Neuronal stem cell (in vitro differentiated cells): Measurements from ENCODE around the gene RBL1. TPM values are rescaled to one million over a fixed set of nuclear protein-coding genes. Genes with fewer than 3 reads are reported as not detected.

Source experiments
- DNase-seq: peaks from one replicate; pipeline ENCODE4 v3.0.0-alpha.2; 2013; ENCODE audit warnings: low spot score
- H2AFZ ChIP-seq: one replicate; pipeline ENCODE4 v1.6.1; 2013; ENCODE audit warnings: mild to moderate bottlenecking, low read length, inconsistent platforms
- H2AK5ac ChIP-seq: 2 replicates; pipeline ENCODE4 v1.6.1; 2013; ENCODE audit warnings: low read depth, mild to moderate bottlenecking, inconsistent platforms, low read length, moderate library complexity, mixed read lengths
- H2BK120ac ChIP-seq: 2 replicates; pipeline ENCODE4 v1.6.1; 2013; ENCODE audit warnings: low read depth, mild to moderate bottlenecking, inconsistent platforms, low read length, moderate library complexity, mixed read lengths
- H2BK12ac ChIP-seq: one replicate; pipeline ENCODE4 v1.6.1; 2013; ENCODE audit warnings: low read length, inconsistent platforms
- H2BK15ac ChIP-seq: 2 replicates; pipeline ENCODE4 v1.6.1; 2013; ENCODE audit warnings: mild to moderate bottlenecking, low read length, inconsistent platforms, mixed read lengths
- H2BK5ac ChIP-seq: one replicate; pipeline ENCODE4 v1.6.1; 2013; ENCODE audit warnings: inconsistent platforms, mild to moderate bottlenecking, low read length, moderate library complexity
- H3K14ac ChIP-seq: one replicate; pipeline ENCODE4 v1.6.1; 2013; ENCODE audit warnings: low read length, inconsistent platforms
- H3K18ac ChIP-seq: 2 replicates; pipeline ENCODE4 v1.6.1; 2013; ENCODE audit warnings: low read length, inconsistent platforms
- H3K23ac ChIP-seq: 2 replicates; pipeline ENCODE4 v1.6.1; 2013; ENCODE audit warnings: low read depth, mild to moderate bottlenecking, mixed read lengths, low read length, inconsistent platforms; ENCODE audit not compliant: poor library complexity
- H3K27ac ChIP-seq: replicated peaks from 3 replicates; pipeline ENCODE4 v1.5.1; 2013; ENCODE audit warnings: low read length, inconsistent platforms
- H3K27me3 ChIP-seq, 3 experiments: 2 replicates each; pipeline ENCODE4 v1.6.1; 2013; ENCODE audit warnings: low read length in 3 of 3, mild to moderate bottlenecking in 2 of 3, inconsistent platforms in 1 of 3, low read depth in 1 of 3, mixed read lengths in 1 of 3, moderate library complexity in 1 of 3; ENCODE audit not compliant: control insufficient read depth in 3 of 3, insufficient read depth in 3 of 3
- H3K36me3 ChIP-seq, 2 donors: replicated peaks in 1 of 2; 2 replicates each; pipeline ENCODE4 v1.6.1; 2013; ENCODE audit warnings: low read length in 2 of 2; ENCODE audit not compliant: control insufficient read depth in 2 of 2, insufficient read depth in 2 of 2
- H3K4ac ChIP-seq: 2 replicates; pipeline ENCODE4 v1.6.1; 2013; ENCODE audit warnings: inconsistent platforms, mild to moderate bottlenecking, low read length, moderate library complexity
- H3K4me1 ChIP-seq, 2 donors: 1 replicate in 1 of 2; 2 replicates in 1 of 2; pipeline ENCODE4 v1.6.1; 2013; ENCODE audit warnings: low read length in 2 of 2, low read depth in 1 of 2; ENCODE audit not compliant: control insufficient read depth in 2 of 2, insufficient read depth in 1 of 2
- H3K4me2 ChIP-seq: one replicate; pipeline ENCODE4 v1.6.1; 2013; ENCODE audit warnings: mild to moderate bottlenecking, low read length, inconsistent platforms; ENCODE audit not compliant: insufficient read depth, poor library complexity, severe bottlenecking
- H3K4me3 ChIP-seq, 2 donors: 2 replicates each; pipeline ENCODE4 v1.5.1; 2013; ENCODE audit warnings: low read length in 2 of 2, mild to moderate bottlenecking in 2 of 2, inconsistent platforms in 1 of 2, moderate library complexity in 1 of 2
- H3K79me1 ChIP-seq: one replicate; pipeline ENCODE4 v1.6.1; 2013; ENCODE audit warnings: low read depth, mild to moderate bottlenecking, inconsistent platforms, low read length, moderate library complexity
- H3K9ac ChIP-seq: one replicate; pipeline ENCODE4 v1.6.1; 2013; ENCODE audit warnings: mild to moderate bottlenecking, low read depth, low read length, inconsistent platforms; ENCODE audit not compliant: poor library complexity
- H3K9me3 ChIP-seq, 2 donors: replicated peaks in 1 of 2; 2 replicates each; pipeline versions ENCODE3 to v1.6.1; 2013; ENCODE audit warnings: low read length in 2 of 2, mild to moderate bottlenecking in 2 of 2, inconsistent platforms in 1 of 2, low read depth in 1 of 2, mixed read lengths in 1 of 2, moderate library complexity in 1 of 2; ENCODE audit not compliant: control insufficient read depth in 2 of 2, insufficient read depth in 1 of 2
- H4K8ac ChIP-seq: one replicate; pipeline ENCODE4 v1.6.1; 2013; ENCODE audit warnings: low read depth, mild to moderate bottlenecking, inconsistent platforms, low read length, moderate library complexity
- H4K91ac ChIP-seq: one replicate; pipeline ENCODE4 v1.6.1; 2013; ENCODE audit warnings: low read length, low read depth, mild to moderate bottlenecking, inconsistent platforms; ENCODE audit not compliant: poor library complexity
- WGBS, 2 donors: extraction: QIAGEN DNeasy Blood & Tissue Kit; methylation state at CpG; one replicate each; pipeline ENCODE4 v1.1.7; 2013; ENCODE audit warnings: missing lambda C conversion rate in 2 of 2, mixed read lengths in 1 of 2; ENCODE audit not compliant: insufficient read length in 2 of 2, insufficient replicate concordance in 1 of 2; ENCODE audit errors: extremely low coverage in 2 of 2; 5-methylcytosine and 5-hydroxymethylcytosine counted together
- small RNA-seq: library from polyadenylated mRNA; stranded (forward); fragments of <200 nt; extraction: miRNeasy Mini kit (QIAGEN cat#:217004); gene quantifications from one replicate; pipeline ENCODE3, GENCODE V24; 2013; ENCODE audit not compliant: insufficient read depth

The RBL1 gene

GRCh38 chr20:36951198-36951978, 144.4 kb downstream of the RBL1 start, which contains the start of gene SAMHD1:
Gene SAMHD1, minus strand, starts transcription at chr20:36951708. Its CDS starts 65 bp downstream, at chr20:36951643.
- Histone ChIP-seq H3K4me2 (peak within 1 kb of the TSS; percentile 99), H3K18ac (peak within 1 kb of the TSS; percentile 93), H4K8ac (no peak within 1 kb of the TSS), H3K23ac (peak within 1 kb of the TSS; percentile 92), H3K27ac (no peak within 1 kb of the TSS), H3K9ac (peak within 1 kb of the TSS; percentile 85), H3K4me1 (peaks cover 1 to 4% of the 10 kb centered on the region in 2 donors), H3K4me3 (peak within 1 kb of the TSS; percentile 88 to 91), H3K14ac (no peak within 1 kb of the TSS), H4K91ac (no peak within 1 kb of the TSS), H2BK12ac (no peak within 1 kb of the TSS), H2AK5ac (no peak within 1 kb of the TSS), H3K4ac (no peak within 1 kb of the TSS), H2AFZ (peak within 1 kb of the TSS; percentile 100), H3K36me3 (no peaks in the 10 kb centered on the region), H2BK5ac (peak within 1 kb of the TSS; percentile 57), H2BK15ac (peak within 1 kb of the TSS; percentile 46), H3K9me3 (no peaks in the 10 kb centered on the region), H2BK120ac (no peak within 1 kb of the TSS), H3K79me1 (no peaks in the 10 kb centered on the region), H3K27me3 (peaks cover 0 to 18% (median 9%) of the 10 kb centered on the region in 3 experiments)
- DNase-seq: peak; percentile 93
- WGBS, 2 donors: no CpG with 5 or more reads among the region's 66 CpGs

- H3K79me1 ChIP-seq: no peaks in the 10 kb centered on the region
- peak overlapping the region; percentile 50 for H3K18ac ChIP-seq
- peak overlapping the region; percentile 57 for H2BK5ac ChIP-seq
- no peaks in the 10 kb centered on the region for H3K36me3 ChIP-seq
- no peak overlapping the region for H3K4ac ChIP-seq
- H3K9me3 ChIP-seq: no peaks in the 10 kb centered on the region
- H3K4me2 ChIP-seq: peak overlapping the region; percentile 99
- peaks cover 0 to 18% (median 9%) of the 10 kb centered on the region in 3 experiments for H3K27me3 ChIP-seq
- peak; percentile 15 for DNase-seq
- peaks cover 1 to 4% of the 10 kb centered on the region in 2 donors for H3K4me1 ChIP-seq
- H4K8ac ChIP-seq: no peak overlapping the region
- WGBS, 2 donors: no CpG with 5 or more reads among the region's 24 CpGs
- H3K14ac ChIP-seq: no peak overlapping the region
- H3K4me3 ChIP-seq: peak overlapping the region; percentile 88 to 91
- no peak overlapping the region for H2BK15ac ChIP-seq
- no peak overlapping the region for H3K23ac ChIP-seq
- H2BK120ac ChIP-seq: no peak overlapping the region
- no peak overlapping the region for H4K91ac ChIP-seq
- H2AFZ ChIP-seq: peak overlapping the region; percentile 100
- peak overlapping the region; percentile 85 for H3K9ac ChIP-seq
- no peak overlapping the region for H2AK5ac ChIP-seq
- H3K27ac ChIP-seq: no peak overlapping the region
- H2BK12ac ChIP-seq: no peak overlapping the region
Observed at GRCh38 chr20:36950414-36951197, 145.2 kb downstream of the RBL1 start.

Small RNA genes within 50 kb of the gene (small RNA-seq; reads per million reads assigned to genes)
- gene RPS3AP3: not detected
